Kidney (tissue), 14 donors: Measurements from ENCODE around the gene SCARF1. TPM values are rescaled to one million over a fixed set of nuclear protein-coding genes. Genes with fewer than 3 reads are reported as not detected.

Experiments
- DNase-seq, 5 donors: peaks; one replicate each; pipeline ENCODE4 v3.0.0-alpha.2; 2013 to 2020
- FAIRE-seq: peaks from 2 replicates; lab custom pipeline; 2012; peaks lifted over from hg19 to GRCh38; lab: Jason Lieb, UNC
- H3K27ac ChIP-seq, 2 donors: one replicate each; pipeline ENCODE4 v1.7.0; 2013; ENCODE audit warnings: low read depth in 2 of 2, low read length in 2 of 2, inconsistent platforms in 1 of 2
- H3K27me3 ChIP-seq: one replicate; pipeline ENCODE4 v1.7.1; 2013; ENCODE audit warnings: low read length, inconsistent platforms; ENCODE audit not compliant: control insufficient read depth, insufficient read depth
- H3K36me3 ChIP-seq, 3 donors: one replicate each; pipeline versions ENCODE4 v1.7.0 to v1.7.1; 2013; ENCODE audit warnings: low read length in 3 of 3, control low read depth in 1 of 3, inconsistent platforms in 1 of 3; ENCODE audit not compliant: insufficient read depth in 3 of 3, control insufficient read depth in 2 of 3
- H3K4me1 ChIP-seq, 3 donors: one replicate each; pipeline versions ENCODE4 v1.7.0 to v1.7.1; 2013; ENCODE audit warnings: low read length in 3 of 3, inconsistent platforms in 1 of 3, low read depth in 1 of 3; ENCODE audit not compliant: control insufficient read depth in 2 of 3, insufficient read depth in 2 of 3
- H3K4me3 ChIP-seq, 3 donors: one replicate each; pipeline versions ENCODE4 v1.7.0 to v1.8.1; 2013; ENCODE audit warnings: low read length in 3 of 3, control low read depth in 1 of 3, inconsistent platforms in 1 of 3
- H3K9ac ChIP-seq, 3 donors: one replicate each; pipeline versions ENCODE4 v1.7.0 to v1.7.1; 2013; ENCODE audit warnings: low read length in 3 of 3, control low read depth in 1 of 3, inconsistent platforms in 1 of 3
- H3K9me3 ChIP-seq, 3 donors: one replicate each; pipeline versions ENCODE4 v1.7.0 to v1.7.1; 2013; ENCODE audit warnings: low read length in 3 of 3, control low read depth in 1 of 3, inconsistent platforms in 1 of 3; ENCODE audit not compliant: control insufficient read depth in 2 of 3, insufficient read depth in 1 of 3
- CTCF ChIP-seq: IDR thresholded peaks from 3 replicates; pipeline ENCODE4 v1.5.1; 2012; ENCODE audit warnings: mild to moderate bottlenecking, moderate library complexity, borderline replicate concordance; ENCODE audit not compliant: insufficient read depth; ENCODE audit errors: extremely low read depth
- intact Hi-C: fragments of 100-400 bp; cut with DNase I; formaldehyde crosslinking; loops from one replicate; pipeline ENCODE4 v1.11.1; 2022
- polyA plus RNA-seq: library from polyadenylated mRNA; stranded (reverse); fragments of 350-450 nt; fragmentation: Illumina TruSeq; extraction: RNeasy Lipid Tissue Mini Kit (QIAGEN cat#74804); gene quantifications from one replicate; pipeline ENCODE4 v1.2.3, GENCODE V29; 2014; ENCODE audit warnings: low read depth, low replicate concordance; ENCODE audit not compliant: insufficient read depth
- total RNA-seq: library from RNA; stranded (reverse); fragmentation: NEBNext Ultra II Directional; extraction: Animal tissue kit (Norgen Biotek cat#: 25700); gene quantifications from one replicate; pipeline ENCODE4 v1.2.1, GENCODE V29; 2021
- donor health status: control.
- donor health status: control.
- donor health status: control.
- donor health status: control.
- donor health status: control.
- donor health status: DM: yes; HTN: yes; CAD: no.
- donor health status: Normal renal cell carcinoma (clear cell type).

Gene SCARF1
- total and polyA plus RNA-seq, 2 donors from 2014 or later, result 7.0 to 20.1 TPM

- Histone ChIP-seq H3K4me3 (no peak overlapping the region), H3K4me1 (peaks cover 0 to 10% (median 0%) of the 10 kb centered on the region in 3 donors), H3K36me3 (peaks cover 0 to 25% (median 7%) of the 10 kb centered on the region in 3 donors), H3K27me3 (no peaks in the 10 kb centered on the region), H3K9ac (no peak overlapping the region), H3K27ac (no peak overlapping the region), H3K9me3 (no peaks in the 10 kb centered on the region)
- TF ChIP-seq CTCF, result no peak
- FAIRE-seq, result no peak
- intact Hi-C loops, result no loop called here
- no peak for DNase-seq
Observed at GRCh38 chr17:1592751-1593629, 52.5 kb downstream of the SCARF1 start.

GRCh38 chr17:1591474-1592090 lies 54.0 kb downstream of the SCARF1 start:
- peaks cover 0 to 10% (median 0%) of the 10 kb centered on the region in 3 donors for H3K4me1 ChIP-seq
- no peak overlapping the region for H3K4me3 ChIP-seq
- intact Hi-C loops, result no loop called here
- FAIRE-seq (no peak), DNase-seq (no peak)
- no peak for TF ChIP-seq CTCF
- H3K9ac ChIP-seq, result no peak overlapping the region
- H3K27me3 ChIP-seq, result no peaks in the 10 kb centered on the region
- no peak overlapping the region for H3K27ac ChIP-seq
- H3K36me3 ChIP-seq, result peaks cover 0 to 25% (median 9%) of the 10 kb centered on the region in 3 donors
- H3K9me3 ChIP-seq, result no peaks in the 10 kb centered on the region

GRCh38 chr17:1590747-1591473 lies 54.6 kb downstream of the SCARF1 start:
- no peaks in the 10 kb centered on the region for H3K9me3 ChIP-seq
- DNase-seq, result no peak
- H3K36me3 ChIP-seq, result peaks cover 0 to 26% (median 9%) of the 10 kb centered on the region in 3 donors
- no peak overlapping the region for H3K4me3 ChIP-seq
- H3K27ac ChIP-seq, result peak overlapping the region in 1 of 2 donors; percentile 14
- no peak for FAIRE-seq
- H3K4me1 ChIP-seq, result peaks cover 0 to 10% (median 0%) of the 10 kb centered on the region in 3 donors
- intact Hi-C loops, result no loop called here
- no peak overlapping the region for H3K9ac ChIP-seq
- H3K27me3 ChIP-seq, result no peaks in the 10 kb centered on the region
- TF ChIP-seq CTCF, result no peak
